Cardiac fibroblast (primary cell): Measurements from ENCODE around the gene COX5A.
A peak's percentile ranks its signal among the peaks of the same experiment; 100 is the strongest.

Experiments used
- DNase-seq, 2 donors: peaks; one replicate each; pipeline versions ENCODE4 v3.0.0 to v3.0.0-alpha.2; 2010; ENCODE audit warnings: low read depth in 2 of 2
- H3K4me3 ChIP-seq, 2 donors: replicated peaks in 1 of 2; 1 replicate in 1 of 2; 2 replicates in 1 of 2; pipeline ENCODE4 v1.5.1; 2011; ENCODE audit warnings: low read depth in 2 of 2, low read length in 2 of 2, mild to moderate bottlenecking in 2 of 2, moderate library complexity in 1 of 2
- TF ChIP-seq, protein P1 (sequence below): IDR thresholded peaks from one replicate; pipeline ENCODE4 v1.5.1; 2011; ENCODE audit warnings: low read depth, mild to moderate bottlenecking, low read length, inconsistent platforms

COX5A gene

DNA sequence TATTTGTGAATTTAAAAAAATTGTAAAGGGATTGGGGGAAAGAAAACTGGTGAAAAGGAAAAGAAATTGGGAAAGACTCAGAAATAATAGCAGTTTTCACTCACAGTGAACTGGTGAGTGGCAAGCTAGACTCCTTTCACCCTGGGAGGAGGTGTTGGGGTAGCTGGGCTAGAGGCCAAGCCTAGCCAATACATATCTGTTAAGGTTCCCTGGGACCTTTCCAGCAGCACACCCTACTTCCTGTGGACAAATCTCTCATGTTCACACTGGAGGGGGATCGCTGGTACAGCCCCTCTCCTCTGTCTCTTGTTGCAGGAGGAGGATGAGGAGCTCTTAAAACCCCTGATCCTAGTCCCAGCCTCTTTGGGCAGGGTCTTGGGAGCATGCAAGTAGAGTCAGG is 22.4 kb upstream of the COX5A start:
- DNase-seq: no peak
- TF ChIP-seq, protein P1, sequence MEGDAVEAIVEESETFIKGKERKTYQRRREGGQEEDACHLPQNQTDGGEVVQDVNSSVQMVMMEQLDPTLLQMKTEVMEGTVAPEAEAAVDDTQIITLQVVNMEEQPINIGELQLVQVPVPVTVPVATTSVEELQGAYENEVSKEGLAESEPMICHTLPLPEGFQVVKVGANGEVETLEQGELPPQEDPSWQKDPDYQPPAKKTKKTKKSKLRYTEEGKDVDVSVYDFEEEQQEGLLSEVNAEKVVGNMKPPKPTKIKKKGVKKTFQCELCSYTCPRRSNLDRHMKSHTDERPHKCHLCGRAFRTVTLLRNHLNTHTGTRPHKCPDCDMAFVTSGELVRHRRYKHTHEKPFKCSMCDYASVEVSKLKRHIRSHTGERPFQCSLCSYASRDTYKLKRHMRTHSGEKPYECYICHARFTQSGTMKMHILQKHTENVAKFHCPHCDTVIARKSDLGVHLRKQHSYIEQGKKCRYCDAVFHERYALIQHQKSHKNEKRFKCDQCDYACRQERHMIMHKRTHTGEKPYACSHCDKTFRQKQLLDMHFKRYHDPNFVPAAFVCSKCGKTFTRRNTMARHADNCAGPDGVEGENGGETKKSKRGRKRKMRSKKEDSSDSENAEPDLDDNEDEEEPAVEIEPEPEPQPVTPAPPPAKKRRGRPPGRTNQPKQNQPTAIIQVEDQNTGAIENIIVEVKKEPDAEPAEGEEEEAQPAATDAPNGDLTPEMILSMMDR: no peak
- no peak overlapping the region for H3K4me3 ChIP-seq

DNA sequence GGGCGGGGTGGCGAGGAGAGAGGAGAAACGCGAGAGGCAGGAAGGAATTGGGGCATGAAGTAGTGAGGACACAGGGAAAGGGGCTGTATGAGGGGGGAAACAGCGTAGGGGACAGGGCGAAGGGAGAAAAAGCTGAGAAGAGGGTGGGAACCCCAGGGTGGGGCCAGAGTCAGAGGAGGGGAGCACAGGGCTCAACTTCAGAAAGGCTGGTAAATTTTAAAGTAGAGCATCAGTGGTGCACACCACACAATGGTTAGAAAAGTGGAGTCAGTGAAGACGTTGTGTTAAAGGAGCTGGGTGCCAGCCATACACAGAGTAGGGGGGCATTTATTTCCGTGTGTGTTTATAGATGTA is 21.7 kb upstream of the COX5A start:
- H3K4me3 ChIP-seq: peak overlapping the region in 1 of 2 donors; percentile 57
- DNase-seq: no peak
- TF ChIP-seq, protein P1: no peak

DNA sequence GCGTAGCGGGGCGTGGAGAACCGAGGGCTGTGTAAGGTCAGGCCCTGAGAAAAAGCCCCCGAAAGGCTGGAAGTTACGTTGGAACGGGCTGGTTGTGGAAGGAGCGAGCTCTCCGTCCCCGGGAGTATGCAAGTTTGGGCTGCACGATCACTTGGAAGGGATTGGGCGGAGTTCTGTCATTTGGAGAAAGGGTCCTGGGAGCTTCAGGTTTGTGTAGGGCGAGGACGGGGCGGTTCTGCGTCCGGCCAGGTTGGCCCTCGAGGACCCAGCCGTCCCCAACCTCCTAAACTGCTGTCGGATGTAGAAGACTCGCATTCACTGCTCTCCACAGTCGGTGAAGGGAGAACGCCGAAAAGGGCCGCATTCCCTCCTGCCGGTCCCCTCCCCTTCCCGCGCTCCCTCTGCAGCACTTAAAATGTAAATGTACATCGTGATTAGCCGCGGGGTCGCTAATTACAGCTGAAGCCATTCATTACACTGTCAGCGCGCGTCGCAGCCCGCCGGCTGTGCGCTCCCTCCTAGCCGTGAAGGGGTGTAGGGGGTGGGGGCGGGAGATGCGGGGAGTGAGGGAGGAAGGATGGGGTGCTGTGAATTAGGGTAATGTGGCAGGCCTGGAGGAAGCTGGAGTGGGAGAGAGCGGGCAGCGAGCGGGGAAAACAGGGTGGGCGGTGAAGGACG is 21.2 kb upstream of the COX5A start:
- no peak for DNase-seq
- TF ChIP-seq, protein P1: no peak
- peak overlapping the region; percentile 47 to 57 for H3K4me3 ChIP-seq

DNA sequence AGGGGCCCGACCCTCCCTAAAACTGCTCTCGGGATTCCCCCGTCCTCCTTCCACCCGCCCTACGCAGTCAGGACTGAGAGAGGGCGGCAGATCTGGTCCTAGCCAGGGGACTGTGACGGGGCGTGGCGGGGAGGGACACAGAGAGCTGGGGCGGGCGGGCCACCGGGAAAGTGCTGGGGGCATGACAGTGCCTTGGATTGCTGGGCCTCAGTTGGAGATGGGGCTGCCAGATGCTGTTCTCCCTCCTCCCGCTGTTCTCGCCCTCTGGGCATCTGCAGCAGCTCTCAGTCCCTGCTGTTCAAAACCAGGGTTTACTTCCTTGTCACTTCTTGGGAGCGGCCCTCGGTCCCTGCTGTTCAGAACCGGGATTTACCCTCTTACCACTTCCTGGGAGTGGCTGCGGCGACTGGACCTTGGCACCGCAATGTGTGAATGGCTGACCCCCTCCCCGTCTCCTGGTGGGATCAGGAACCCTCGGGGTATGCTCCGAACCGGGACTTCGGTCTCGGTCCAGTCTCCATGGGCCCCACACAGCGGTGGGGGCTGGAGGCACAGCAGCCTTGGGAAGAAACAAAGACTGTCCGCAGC is 20.5 kb upstream of the COX5A start:
- DNase-seq: peak; percentile 34 to 52
- H3K4me3 ChIP-seq: peak overlapping the region; percentile 47 to 57
- TF ChIP-seq, protein P1: peak; percentile 21

DNA sequence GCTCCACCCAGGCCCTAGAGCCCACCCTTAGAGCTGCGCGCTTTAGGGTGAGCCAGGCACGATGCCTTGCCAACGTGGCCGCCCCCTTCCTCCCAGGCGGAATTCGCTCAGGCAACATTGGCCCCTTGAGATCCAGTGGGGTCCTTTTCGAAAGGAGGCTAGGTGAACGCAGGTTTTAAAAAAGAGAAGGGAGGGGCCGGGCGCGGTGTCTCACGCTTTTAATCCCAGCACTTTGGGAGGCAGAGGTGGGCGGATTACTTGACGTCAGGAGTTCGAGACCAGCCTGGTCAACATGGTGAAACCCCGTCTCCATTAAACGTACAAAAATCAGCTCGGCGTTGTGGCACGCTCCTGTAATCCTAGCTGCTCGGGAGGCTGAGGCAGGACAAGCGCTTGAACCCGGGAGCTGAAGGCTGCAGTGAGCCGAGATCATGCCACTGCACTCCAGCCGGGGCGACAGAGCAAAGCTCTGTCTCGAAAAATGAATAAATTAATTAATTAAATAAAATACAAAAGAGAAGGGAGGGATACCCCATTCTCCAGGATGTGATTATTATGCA is 19.7 kb upstream of the COX5A start:
- no peak for DNase-seq
- H3K4me3 ChIP-seq: peak overlapping the region; percentile 53 to 57
- TF ChIP-seq, protein P1: no peak

DNA sequence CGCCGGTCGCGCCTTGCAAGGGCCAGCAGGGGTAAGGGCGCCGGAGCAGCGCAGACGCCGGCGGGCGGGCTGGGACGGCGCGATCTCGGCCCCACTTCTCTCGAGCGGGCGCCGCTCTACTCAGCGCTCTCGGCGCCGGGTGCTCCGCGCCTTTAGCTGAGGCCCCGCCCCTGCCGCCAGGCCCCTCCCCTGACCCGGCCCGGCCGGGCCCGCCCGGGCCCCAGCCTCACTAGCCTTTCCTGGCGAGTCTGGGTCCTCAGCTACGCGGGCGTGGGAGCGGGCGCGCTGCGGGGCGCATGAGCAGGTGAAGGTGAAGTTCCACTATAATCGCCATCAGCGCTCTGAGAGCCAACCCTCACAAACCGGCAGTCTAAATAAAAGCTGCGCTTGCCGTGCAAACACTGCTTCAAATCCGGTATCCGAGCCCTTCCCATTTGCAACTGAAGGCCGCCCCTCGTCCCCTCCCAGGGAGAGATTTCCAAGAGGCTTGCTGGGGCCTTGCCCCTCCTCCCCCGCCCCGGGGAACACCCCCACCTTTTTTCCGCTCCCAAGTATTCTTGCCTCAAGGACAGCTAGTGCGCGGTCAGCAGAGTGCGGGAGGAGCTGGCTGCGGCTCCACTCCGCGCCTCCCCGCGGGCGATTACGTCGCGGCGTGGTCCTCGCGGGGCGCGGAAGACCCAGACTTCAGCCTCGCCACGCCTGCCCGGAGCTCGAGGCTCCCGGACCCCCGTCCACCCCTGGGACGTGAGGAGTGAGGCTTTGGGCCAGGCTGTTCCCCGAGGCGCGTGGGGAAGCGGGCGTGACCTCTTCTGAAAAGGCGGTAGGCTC is 19.0 kb upstream of the COX5A start, which contains the start of gene RPP25:
Gene RPP25, minus strand, starts transcription at position 125 of the 828 bp plus-strand sequence. CDS start 189 bp downstream, outside the sequence.
- peak; percentile 82 to 90 for DNase-seq
- H3K4me3 ChIP-seq: peak within 1 kb of the TSS; percentile 57 to 72
- TF ChIP-seq, protein P1: no peak
